Gastroesophageal sphincter (tissue), 3 donors: ENCODE results near the gene PRPF6.

ENCODE experiments used
- EP300 ChIP-seq: sonication (generic); formaldehyde crosslinking; IDR thresholded peaks from one replicate; pipeline ENCODE4 v1.6.1; 2017; ENCODE audit warnings: antibody characterized with exemption, mild to moderate bottlenecking
- POLR2A ChIP-seq, 2 donors: fragments of 450-650 bp; IDR thresholded peaks; one replicate each; pipeline ENCODE4 v1.6.1; 2017; ENCODE audit warnings: antibody characterized with exemption in 2 of 2, mild to moderate bottlenecking in 2 of 2, moderate library complexity in 1 of 2
- TF ChIP-seq, protein P1 (sequence below), 4 experiments: fragments of 200-600 bp in 2 of 4; fragments of 450-650 bp in 2 of 4; sonication (generic) in 1 of 4; IDR thresholded peaks; one replicate each; pipeline ENCODE4 v1.5.1; 2017 to 2019; ENCODE audit warnings: antibody characterized with exemption in 4 of 4, mild to moderate bottlenecking in 2 of 4, moderate library complexity in 2 of 4

DNA sequence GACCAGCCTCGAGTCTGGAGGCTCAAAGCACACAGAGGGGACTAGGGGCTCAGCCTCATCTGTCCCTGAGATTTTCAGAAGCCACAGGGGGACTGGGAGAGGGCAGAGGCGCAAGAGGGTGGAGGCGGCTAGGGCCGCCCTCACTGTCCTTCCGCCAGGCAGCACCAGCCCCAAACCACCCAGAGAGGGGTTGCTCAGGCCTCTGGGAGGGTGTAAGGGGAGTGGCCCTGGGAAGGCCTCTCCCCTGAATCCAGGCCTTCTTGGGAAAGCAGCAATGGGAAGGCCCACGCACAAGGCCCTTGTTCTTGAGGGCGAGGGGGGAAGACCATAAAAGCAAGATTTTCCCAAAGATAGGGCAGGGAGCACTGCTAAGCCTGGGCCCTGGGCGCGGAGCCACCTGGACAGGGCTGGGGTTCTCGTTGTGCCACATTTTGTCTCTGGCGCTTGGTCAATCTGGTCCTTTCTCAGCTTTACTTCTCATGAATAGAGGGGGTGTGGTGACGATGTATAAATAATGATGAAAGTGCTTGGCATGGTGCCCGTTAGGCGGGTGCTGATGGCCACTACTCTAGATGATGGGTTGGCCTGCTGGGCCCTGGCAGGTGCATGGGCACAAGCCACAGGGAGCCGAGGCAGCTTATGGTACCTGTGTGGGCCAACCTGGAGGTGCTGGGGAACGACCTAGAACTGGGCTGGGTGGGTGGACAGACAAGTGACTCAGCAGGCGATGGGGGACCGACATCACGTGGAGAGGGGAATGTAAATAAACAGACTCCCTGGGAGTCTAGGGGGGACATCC is 6.3 kb upstream of the PRPF6 start:
- TF ChIP-seq EP300 (no peak), POLR2A (IDR thresholded peaks at IDR 0.05) (no peak)
- TF ChIP-seq, protein P1, sequence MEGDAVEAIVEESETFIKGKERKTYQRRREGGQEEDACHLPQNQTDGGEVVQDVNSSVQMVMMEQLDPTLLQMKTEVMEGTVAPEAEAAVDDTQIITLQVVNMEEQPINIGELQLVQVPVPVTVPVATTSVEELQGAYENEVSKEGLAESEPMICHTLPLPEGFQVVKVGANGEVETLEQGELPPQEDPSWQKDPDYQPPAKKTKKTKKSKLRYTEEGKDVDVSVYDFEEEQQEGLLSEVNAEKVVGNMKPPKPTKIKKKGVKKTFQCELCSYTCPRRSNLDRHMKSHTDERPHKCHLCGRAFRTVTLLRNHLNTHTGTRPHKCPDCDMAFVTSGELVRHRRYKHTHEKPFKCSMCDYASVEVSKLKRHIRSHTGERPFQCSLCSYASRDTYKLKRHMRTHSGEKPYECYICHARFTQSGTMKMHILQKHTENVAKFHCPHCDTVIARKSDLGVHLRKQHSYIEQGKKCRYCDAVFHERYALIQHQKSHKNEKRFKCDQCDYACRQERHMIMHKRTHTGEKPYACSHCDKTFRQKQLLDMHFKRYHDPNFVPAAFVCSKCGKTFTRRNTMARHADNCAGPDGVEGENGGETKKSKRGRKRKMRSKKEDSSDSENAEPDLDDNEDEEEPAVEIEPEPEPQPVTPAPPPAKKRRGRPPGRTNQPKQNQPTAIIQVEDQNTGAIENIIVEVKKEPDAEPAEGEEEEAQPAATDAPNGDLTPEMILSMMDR (IDR thresholded peaks at IDR 0.05) = no peak
